HL-60 (cell line): ENCODE results near the gene CMPK2.

ENCODE experiments used
- DNase-seq, 2 experiments: peaks; one replicate each; pipeline ENCODE4 v3.0.0-alpha.2; 2010 to 2020; ENCODE audit warnings: low read depth in 1 of 2, low spot score in 1 of 2
- H3K27ac ChIP-seq: fragments of 250-450 bp; sonication (Bioruptor Pico); replicated peaks from 2 replicates; pipeline ENCODE4 v1.5.1; 2020; ENCODE audit warnings: mild to moderate bottlenecking, moderate library complexity
- H3K27me3 ChIP-seq: fragments of 250-450 bp; sonication (Bioruptor Pico); 2 replicates; pipeline ENCODE4 v1.5.1; 2021; ENCODE audit warnings: mild to moderate bottlenecking, moderate library complexity; ENCODE audit not compliant: insufficient read depth, poor library complexity, severe bottlenecking
- H3K4me3 ChIP-seq: replicated peaks from 2 replicates; pipeline ENCODE4 v1.5.1; 2011; ENCODE audit warnings: mild to moderate bottlenecking, control low read depth, low read length; ENCODE audit not compliant: insufficient read depth
- CTCF ChIP-seq: IDR thresholded peaks from one replicate; pipeline ENCODE4 v1.5.1; 2011; ENCODE audit warnings: low read length, control low read depth, inconsistent platforms; ENCODE audit not compliant: insufficient read depth
- GABPA ChIP-seq: IDR thresholded peaks from 2 replicates; pipeline ENCODE4 v1.6.1; 2012; ENCODE audit warnings: low read depth
- POLR2AphosphoS5 ChIP-seq: IDR thresholded peaks from 2 replicates; pipeline ENCODE4 v1.6.1; 2012; ENCODE audit warnings: low read depth
- SPI1 ChIP-seq: IDR thresholded peaks from 2 replicates; pipeline ENCODE4 v1.6.1; 2012; ENCODE audit warnings: low read depth, mild to moderate bottlenecking, borderline replicate concordance
- TF ChIP-seq, protein P1 (sequence below): IDR thresholded peaks from 2 replicates; pipeline ENCODE4 v1.6.1; 2012; ENCODE audit warnings: low read depth; ENCODE audit not compliant: insufficient replicate concordance

Gene CMPK2

GRCh38 chr2:6913415-6914157 is 47.9 kb upstream of the CMPK2 start:
- DNase-seq = no peak
- no peak for TF ChIP-seq GABPA
- TF ChIP-seq CTCF = no peak
- TF ChIP-seq SPI1 = no peak
- no peak for TF ChIP-seq POLR2AphosphoS5
- TF ChIP-seq, protein P1, sequence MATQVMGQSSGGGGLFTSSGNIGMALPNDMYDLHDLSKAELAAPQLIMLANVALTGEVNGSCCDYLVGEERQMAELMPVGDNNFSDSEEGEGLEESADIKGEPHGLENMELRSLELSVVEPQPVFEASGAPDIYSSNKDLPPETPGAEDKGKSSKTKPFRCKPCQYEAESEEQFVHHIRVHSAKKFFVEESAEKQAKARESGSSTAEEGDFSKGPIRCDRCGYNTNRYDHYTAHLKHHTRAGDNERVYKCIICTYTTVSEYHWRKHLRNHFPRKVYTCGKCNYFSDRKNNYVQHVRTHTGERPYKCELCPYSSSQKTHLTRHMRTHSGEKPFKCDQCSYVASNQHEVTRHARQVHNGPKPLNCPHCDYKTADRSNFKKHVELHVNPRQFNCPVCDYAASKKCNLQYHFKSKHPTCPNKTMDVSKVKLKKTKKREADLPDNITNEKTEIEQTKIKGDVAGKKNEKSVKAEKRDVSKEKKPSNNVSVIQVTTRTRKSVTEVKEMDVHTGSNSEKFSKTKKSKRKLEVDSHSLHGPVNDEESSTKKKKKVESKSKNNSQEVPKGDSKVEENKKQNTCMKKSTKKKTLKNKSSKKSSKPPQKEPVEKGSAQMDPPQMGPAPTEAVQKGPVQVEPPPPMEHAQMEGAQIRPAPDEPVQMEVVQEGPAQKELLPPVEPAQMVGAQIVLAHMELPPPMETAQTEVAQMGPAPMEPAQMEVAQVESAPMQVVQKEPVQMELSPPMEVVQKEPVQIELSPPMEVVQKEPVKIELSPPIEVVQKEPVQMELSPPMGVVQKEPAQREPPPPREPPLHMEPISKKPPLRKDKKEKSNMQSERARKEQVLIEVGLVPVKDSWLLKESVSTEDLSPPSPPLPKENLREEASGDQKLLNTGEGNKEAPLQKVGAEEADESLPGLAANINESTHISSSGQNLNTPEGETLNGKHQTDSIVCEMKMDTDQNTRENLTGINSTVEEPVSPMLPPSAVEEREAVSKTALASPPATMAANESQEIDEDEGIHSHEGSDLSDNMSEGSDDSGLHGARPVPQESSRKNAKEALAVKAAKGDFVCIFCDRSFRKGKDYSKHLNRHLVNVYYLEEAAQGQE = no peak
- Histone ChIP-seq H3K27ac (no peak overlapping the region), H3K4me3 (no peak overlapping the region), H3K27me3 (no peaks in the 10 kb centered on the region)

GRCh38 chr2:6911721-6912120 is 46.0 kb upstream of the CMPK2 start:
- H3K4me3 ChIP-seq = no peak overlapping the region
- TF ChIP-seq CTCF = no peak
- TF ChIP-seq, protein P1 = no peak
- no peak for TF ChIP-seq GABPA
- no peak for TF ChIP-seq POLR2AphosphoS5
- TF ChIP-seq SPI1 = no peak
- H3K27me3 ChIP-seq = no peaks in the 10 kb centered on the region
- DNase-seq = no peak
- no peak overlapping the region for H3K27ac ChIP-seq

DNA sequence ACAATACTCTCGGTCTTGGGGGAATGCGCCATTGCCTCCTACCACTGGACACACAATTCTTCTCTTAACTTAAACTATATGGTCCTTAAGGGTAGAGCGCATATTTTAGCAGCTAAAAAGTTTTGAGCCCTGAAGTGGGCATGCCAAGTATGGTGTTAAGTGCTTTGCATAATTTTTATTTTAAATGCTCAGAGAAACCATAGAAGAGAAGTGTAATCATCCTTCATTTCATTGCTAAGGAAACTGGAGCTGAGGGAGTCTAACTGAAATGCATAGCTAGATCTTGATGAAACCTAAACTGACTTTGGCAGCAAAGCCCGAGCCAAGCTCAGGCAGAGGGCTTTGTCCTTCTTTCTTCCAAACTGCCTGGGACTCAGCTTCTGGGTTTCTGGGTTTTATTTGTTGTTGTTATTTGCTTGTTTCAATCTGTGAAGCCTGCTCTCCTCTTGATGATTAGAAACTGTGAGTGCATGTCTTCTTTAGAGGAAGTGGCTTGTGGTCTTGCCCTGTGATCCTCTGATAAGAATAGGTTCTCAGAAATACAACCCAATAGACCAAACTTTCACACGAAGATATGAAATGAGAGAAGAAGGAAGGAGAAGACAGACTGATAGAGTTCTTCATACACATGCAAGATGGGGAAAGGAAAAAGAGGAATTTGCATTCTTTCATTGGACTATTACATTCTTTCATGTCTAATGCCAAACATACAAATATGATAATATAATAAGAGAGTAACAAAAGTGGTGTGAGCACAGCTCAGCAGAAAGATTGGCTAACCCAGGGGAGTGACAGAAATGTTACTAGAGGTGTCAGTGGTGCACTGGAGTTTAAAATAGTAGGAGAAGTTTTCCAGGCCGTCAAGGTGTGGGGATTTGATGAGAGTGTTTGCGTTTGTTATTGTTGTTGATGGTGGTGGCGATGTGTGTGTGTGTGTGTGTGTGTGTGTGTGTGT is 44.0 kb upstream of the CMPK2 start:
- Histone ChIP-seq H3K4me3 (no peak overlapping the region), H3K27ac (peak overlapping the region; percentile 69), H3K27me3 (no peaks in the 10 kb centered on the region)
- DNase-seq = peak in 1 of 2 experiments; percentile 75
- no peak for TF ChIP-seq CTCF
- TF ChIP-seq GABPA = no peak
- peak; percentile 92 for TF ChIP-seq SPI1
- TF ChIP-seq, protein P1 = no peak
- TF ChIP-seq POLR2AphosphoS5 = peak; percentile 79
